Measurements from ENCODE around the gene NREP. TPM values are rescaled to one million over a fixed set of nuclear protein-coding genes. Genes with fewer than 3 reads are reported as not detected.

The NREP gene
- total and polyA plus RNA-seq, 10 of the 15 experiments (the other 5 are each of a cell fraction or from before 2014, with no cell fraction given): 20.6 to 117 (median 32.2) TPM

- TF ChIP-seq WRNIP1 (IDR thresholded peaks at IDR 0.05; ENCODE audit: borderline replicate concordance, low read depth, low read length): no peak
- no peak for TF ChIP-seq HSF1 (IDR thresholded peaks at IDR 0.05; ENCODE audit: low read depth, low read length)
- no peak for TF ChIP-seq NR2F1 (conservative IDR thresholded peaks at IDR 0.05)
- TF ChIP-seq POLR2AphosphoS5 (IDR thresholded peaks at IDR 0.05; ENCODE audit: low read length): no peak
- TF ChIP-seq IRF4 (IDR thresholded peaks at IDR 0.05; ENCODE audit: low read depth, low read length): no peak
- no peak for TF ChIP-seq BACH1 (IDR thresholded peaks at IDR 0.05; ENCODE audit: borderline replicate concordance)
- no peak for TF ChIP-seq YBX1 (IDR thresholded peaks at IDR 0.05)
- TF ChIP-seq JUNB (IDR thresholded peaks at IDR 0.05): no peak
Observed at GRCh38 chr5:111747337-111747736, 9.7 kb downstream of the NREP start (continued).

GRCh38 chr5:111746791-111747190 is 10.2 kb downstream of the NREP start:
- H3K27me3 ChIP-seq (replicated peaks in 1 of 2; ENCODE audit: control insufficient read depth in 2 of 2, insufficient read depth in 2 of 2, low read length in 1 of 2): no peaks in the 10 kb centered on the region
- ATAC-seq: no peak
- H3K36me3 ChIP-seq (ENCODE audit: control insufficient read depth in 2 of 2, insufficient read depth in 2 of 2, low read length in 1 of 2): no peaks in the 10 kb centered on the region
- H3K79me2 ChIP-seq (ENCODE audit: control insufficient read depth, insufficient read depth, low read length): no peaks in the 10 kb centered on the region
- ChIA-PET RAD21 (ENCODE audit: unreplicated experiment) (no interaction called here), CTCF (no interaction called here), SMC1A (ENCODE audit: uncharacterized antibody, unreplicated experiment) (no interaction called here), POLR2A (no interaction called here)
- H3K9ac ChIP-seq (ENCODE audit: control insufficient read depth, insufficient read depth, low read length): no peak overlapping the region
- no peak overlapping the region for H3K4me3 ChIP-seq
- BruUV-seq (replicated peaks): no TSS peak
- H3K9me3 ChIP-seq (replicated peaks; ENCODE audit: control insufficient read depth, insufficient read depth, low read length): no peaks in the 10 kb centered on the region
- in situ Hi-C loops (cut with MboI) (no loop called here), intact Hi-C loops (cut with micrococcal nuclease; ENCODE audit: unreplicated experiment) (no loop called here)
- no peaks in the 10 kb centered on the region for H4K20me1 ChIP-seq (ENCODE audit: control insufficient read depth, insufficient read depth)
- 71% methylated on average over 4 of the region's 4 CpGs for WGBS (ENCODE audit: insufficient coverage, insufficient replicate concordance, low lambda C conversion rate, missing lambda C conversion rate)
- TF ChIP-seq BMI1 (IDR thresholded peaks at IDR 0.05; ENCODE audit: borderline replicate concordance): no peak
- TF ChIP-seq NFYA (IDR thresholded peaks at IDR 0.05; ENCODE audit: borderline replicate concordance, low read depth, low read length): no peak
- no peak for TF ChIP-seq SMC3 (IDR thresholded peaks at IDR 0.05; ENCODE audit: borderline replicate concordance, low read length)
- no peak for TF ChIP-seq CHD4 (IDR thresholded peaks at IDR 0.05)
- TF ChIP-seq HDGF (IDR thresholded peaks at IDR 0.05): no peak
- TF ChIP-seq NRF1 (conservative IDR thresholded peaks at IDR 0.05; ENCODE audit: low read depth, low read length): no peak
- no peak for TF ChIP-seq HDAC6 (IDR thresholded peaks at IDR 0.05; ENCODE audit: unreplicated experiment)
- no peak overlapping the region for H3K27ac ChIP-seq (ENCODE audit: control insufficient read depth, insufficient read depth)
- no peak overlapping the region for H2AFZ ChIP-seq (ENCODE audit: control insufficient read depth, low read depth, low read length)
- peaks cover 1% of the 10 kb centered on the region for H3K4me1 ChIP-seq (ENCODE audit: control insufficient read depth, insufficient read depth, low read length)
- no peak overlapping the region for H3K4me2 ChIP-seq (ENCODE audit: control insufficient read depth, insufficient read depth)
- DNase-seq (ENCODE audit: low read depth, low spot score): no peak
- no peak for FAIRE-seq

Data from GM12878 (cell line).